GM03348 (cell line): ENCODE data around the gene HAND1.

ENCODE experiments used
- DNase-seq: peaks from one replicate; pipeline ENCODE4 v3.0.0; 2012; ENCODE audit warnings: low spot score

HAND1 gene

DNA sequence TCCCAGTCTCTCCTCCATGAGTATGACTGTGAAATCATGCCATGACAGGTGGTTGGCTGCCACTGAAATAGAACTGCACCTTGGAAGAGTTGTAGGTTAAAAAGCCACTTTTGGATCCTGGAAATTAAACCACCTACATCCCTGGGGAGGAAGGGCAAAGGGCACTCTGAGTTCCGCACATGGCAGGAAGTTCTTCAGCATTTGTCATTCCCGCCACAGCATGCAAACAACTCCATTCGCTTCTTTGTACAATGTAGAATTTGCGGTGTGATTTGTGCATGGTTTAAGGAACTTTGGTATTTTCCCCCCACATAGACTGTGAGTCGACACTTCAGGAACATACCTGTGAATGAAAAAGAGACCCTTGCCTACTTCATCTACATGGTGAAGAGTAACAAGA lies 22.4 kb downstream of the HAND1 start:
- DNase-seq, result no peak

GRCh38 chr5:154451957-154452356 lies 26.1 kb downstream of the HAND1 start:
- DNase-seq, result no peak

DNA sequence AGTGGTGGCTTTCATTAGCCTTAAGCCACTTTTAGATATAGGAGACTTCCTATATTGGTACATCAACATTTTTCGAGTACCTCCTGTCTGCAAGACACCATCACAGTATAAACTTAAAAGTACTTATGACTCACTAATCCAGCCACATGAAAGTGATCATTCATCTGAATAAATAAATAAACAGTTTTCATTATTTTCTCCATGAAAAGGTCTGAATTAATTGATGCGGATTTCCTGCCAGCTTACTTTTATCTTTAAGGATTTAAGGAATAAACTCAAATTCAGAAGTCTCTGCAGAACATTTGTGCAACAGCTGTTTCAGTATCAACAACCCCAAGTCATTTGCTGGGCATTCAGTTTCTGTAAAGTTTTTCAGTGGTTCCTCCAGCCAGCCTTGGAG lies 28.2 kb downstream of the HAND1 start:
- DNase-seq, result no peak

- no peak for DNase-seq
Measured at GRCh38 chr5:154447089-154447725, 30.8 kb downstream of the HAND1 start.

GRCh38 chr5:154446195-154447088 lies 31.6 kb downstream of the HAND1 start:
- DNase-seq, result peak; percentile 79

DNA sequence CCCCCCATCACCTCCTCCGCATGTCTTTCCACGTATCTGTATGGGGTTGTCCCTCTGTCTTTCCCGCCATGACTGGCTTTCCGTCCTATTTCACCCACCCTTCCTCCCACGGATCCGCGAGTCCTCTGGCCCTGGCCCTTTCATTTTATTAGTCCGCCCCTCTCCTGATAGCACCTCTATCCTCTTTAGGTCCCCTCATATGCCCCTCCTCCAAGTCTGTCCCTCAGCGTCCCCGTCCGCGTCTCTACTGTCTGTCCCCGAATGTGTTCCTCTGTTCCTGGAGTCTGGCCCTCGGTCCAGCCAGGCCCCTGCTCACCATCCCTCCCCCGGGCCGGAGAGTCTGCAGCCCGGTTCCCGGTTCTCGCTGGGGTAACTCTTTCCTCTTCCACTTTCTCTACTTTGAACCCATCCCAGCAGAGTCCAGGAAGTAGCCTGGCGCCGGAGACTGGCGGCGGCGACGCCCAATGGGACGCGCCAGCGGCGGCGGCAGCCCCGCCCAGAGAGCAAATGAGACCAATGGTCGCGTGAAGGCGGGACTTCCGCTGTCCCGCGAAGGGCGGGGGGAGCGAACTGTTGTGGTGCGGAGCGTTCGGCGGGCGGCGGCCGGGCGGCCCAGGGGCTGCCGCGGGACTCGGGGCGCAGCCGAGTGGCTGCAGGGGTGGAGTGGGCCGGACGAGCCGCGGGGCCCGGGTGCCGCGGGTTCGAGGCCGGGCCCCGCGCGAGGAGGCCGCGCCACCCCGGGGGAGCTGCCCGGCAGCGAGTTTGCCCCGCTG lies 32.4 kb downstream of the HAND1 start, which contains the start of gene SAP30L:
SAP30L (plus strand) TSS at position 576 of the 773 bp plus-strand sequence. CDS start 608 bp downstream, outside the sequence.
- peak; percentile 100 for DNase-seq

- peak; percentile 34 for DNase-seq
Measured at GRCh38 chr5:154444556-154445421, 33.2 kb downstream of the HAND1 start.

DNA sequence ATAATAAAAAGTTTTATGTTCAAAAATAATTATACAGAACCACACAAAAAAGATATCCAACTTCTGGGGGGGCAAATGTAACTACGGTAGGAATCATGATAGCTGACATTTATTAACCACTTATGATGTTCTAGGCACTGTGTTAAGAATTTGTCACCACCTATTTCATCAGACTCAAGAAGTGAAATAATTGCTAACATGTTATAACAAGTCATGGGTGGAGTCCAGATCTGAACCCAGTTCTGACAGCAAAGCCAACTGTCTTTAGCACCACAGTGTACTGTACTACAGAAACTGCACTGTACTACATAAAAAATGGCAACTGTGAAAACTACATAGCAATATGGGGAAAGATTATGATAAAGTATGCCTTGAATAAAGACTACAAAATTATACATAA lies 35.2 kb downstream of the HAND1 start:
- no peak for DNase-seq

DNA sequence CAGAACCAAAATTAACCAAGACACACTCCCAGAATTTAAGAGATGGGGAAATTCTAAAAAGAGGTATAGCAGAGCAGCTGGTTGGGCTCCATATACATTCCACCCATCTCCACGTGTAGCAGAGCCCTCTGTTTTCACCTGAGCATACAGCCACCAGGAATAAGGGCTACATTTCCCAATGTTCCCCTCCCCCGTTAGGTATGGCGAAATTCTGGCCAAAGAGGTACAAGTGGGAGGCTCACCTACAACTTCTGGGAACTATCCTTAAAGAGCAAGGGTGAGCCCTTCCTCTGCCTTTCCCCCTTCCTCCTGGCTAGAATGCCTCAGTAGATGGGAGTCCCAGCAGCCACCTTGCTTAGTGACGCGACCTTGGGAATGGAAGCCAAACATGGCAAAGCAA lies 37.5 kb downstream of the HAND1 start:
- no peak for DNase-seq

DNA sequence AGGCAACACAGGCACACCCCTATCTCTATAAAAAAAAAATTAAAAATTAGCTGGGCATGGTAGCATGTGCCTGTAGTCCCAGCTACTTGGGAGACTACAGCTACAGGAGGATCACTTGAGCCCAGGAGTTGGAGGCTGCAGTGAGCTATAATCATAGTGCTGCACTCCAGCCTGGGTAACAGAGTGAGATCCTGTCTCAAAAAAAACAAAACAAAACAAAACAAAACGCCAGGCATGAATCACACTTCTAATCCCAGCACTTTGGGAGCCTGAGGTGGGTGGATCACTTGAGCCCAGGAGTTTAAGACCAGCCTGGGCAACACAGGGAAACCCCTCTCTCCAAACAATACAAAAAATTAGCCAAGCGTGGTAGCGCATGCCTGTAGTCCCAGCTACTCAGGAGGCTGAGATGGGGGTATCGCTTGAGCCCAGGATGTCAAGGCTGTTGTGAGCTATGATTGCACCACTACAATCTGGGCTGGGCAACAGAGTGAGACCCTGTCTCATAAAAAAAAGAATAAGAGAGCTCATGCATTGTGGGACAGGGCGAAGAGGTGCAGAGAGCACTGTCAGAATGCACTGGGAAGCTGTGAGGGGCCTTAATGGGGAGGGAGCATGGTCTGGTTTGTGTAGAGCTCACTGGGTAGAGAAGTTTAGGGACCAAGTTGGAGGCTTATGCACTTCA lies 40.6 kb downstream of the HAND1 start:
- DNase-seq, result no peak

GRCh38 chr5:154435226-154435625 lies 42.8 kb downstream of the HAND1 start:
- DNase-seq, result no peak

GRCh38 chr5:154430961-154431630 lies 46.9 kb downstream of the HAND1 start:
- DNase-seq, result no peak

DNA sequence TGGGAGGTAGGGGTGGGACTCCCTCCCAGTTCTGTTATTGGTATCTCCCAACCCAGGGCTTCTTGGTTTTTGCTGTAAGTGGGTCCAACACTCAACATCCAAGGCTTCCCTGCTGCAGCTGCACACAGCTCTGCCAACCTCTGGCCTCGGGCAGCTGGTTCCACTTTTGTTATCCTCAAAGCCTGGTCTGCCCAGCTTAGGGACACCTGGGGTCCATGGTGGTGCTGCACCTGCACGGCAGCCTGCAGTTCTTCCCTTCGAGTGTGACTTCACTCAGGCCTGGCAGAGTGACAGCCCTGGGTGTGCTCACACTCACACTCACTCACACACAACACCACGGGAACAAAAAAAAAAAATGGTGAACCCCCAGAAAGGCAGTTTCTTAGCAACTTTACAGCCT lies 47.6 kb downstream of the HAND1 start:
- no peak for DNase-seq

- no peak for DNase-seq
Measured at GRCh38 chr5:154429341-154429740, 48.7 kb downstream of the HAND1 start.

GRCh38 chr5:154428208-154428607 lies 49.8 kb downstream of the HAND1 start:
- DNase-seq, result no peak
